Esophagus muscularis mucosa (tissue), 4 donors: Measurements from ENCODE around the gene MYBPC2. TPM values are rescaled to one million over a fixed set of nuclear protein-coding genes. Genes with fewer than 3 reads are reported as not detected.

ENCODE experiments used
- DNase-seq: peaks from one replicate; pipeline ENCODE4 v3.0.0-alpha.2; 2017; ENCODE audit errors: extremely low spot score
- H3K27ac ChIP-seq, 4 donors: fragments of 200-600 bp; sonication (generic); replicated peaks in 1 of 4; 1 replicate in 3 of 4; 2 replicates in 1 of 4; pipeline ENCODE4 v1.5.1; 2016 to 2019; ENCODE audit warnings: mild to moderate bottlenecking in 1 of 4
- H3K27me3 ChIP-seq, 4 donors: fragments of 200-600 bp; sonication (generic); one replicate each; pipeline versions ENCODE4 v1.5.1 to v1.6.0; 2016 to 2019
- H3K36me3 ChIP-seq, 4 donors: fragments of 200-600 bp; sonication (generic); one replicate each; pipeline ENCODE4 v1.5.1; 2016 to 2019
- H3K4me1 ChIP-seq, 4 donors: fragments of 200-600 bp; sonication (generic); one replicate each; pipeline ENCODE4 v1.5.1; 2016 to 2019
- H3K4me3 ChIP-seq, 4 donors: fragments of 200-600 bp; sonication (generic); 1 replicate in 2 of 4; 2 replicates in 2 of 4; pipeline ENCODE4 v1.5.1; 2016 to 2019; ENCODE audit warnings: mild to moderate bottlenecking in 4 of 4, moderate library complexity in 1 of 4
- H3K9me3 ChIP-seq, 4 donors: fragments of 200-600 bp; sonication (generic); 1 replicate in 3 of 4; 2 replicates in 1 of 4; pipeline ENCODE4 v1.5.1; 2016 to 2019
- EP300 ChIP-seq: sonication (generic); formaldehyde crosslinking; IDR thresholded peaks from one replicate; pipeline ENCODE4 v1.6.1; 2017; ENCODE audit warnings: antibody characterized with exemption
- POLR2A ChIP-seq: fragments of 450-650 bp; IDR thresholded peaks from one replicate; pipeline ENCODE4 v1.6.1; 2017; ENCODE audit warnings: antibody characterized with exemption, moderate library complexity, mild to moderate bottlenecking, low read depth
- POLR2AphosphoS5 ChIP-seq, 2 donors: sonication (generic); formaldehyde crosslinking; IDR thresholded peaks; one replicate each; pipeline ENCODE4 v1.6.1; 2017; ENCODE audit warnings: antibody characterized with exemption in 2 of 2
- WGBS: methylation state at CpG from one replicate; pipeline ENCODE4 v1.1.5; 2018; 5-methylcytosine and 5-hydroxymethylcytosine counted together
- intact Hi-C: fragments of 100-400 bp; cut with DNase I; formaldehyde crosslinking; loops from one replicate; pipeline ENCODE4 v1.15.1; 2023
- total RNA-seq, 4 donors: library from RNA; depleted of rRNA; stranded (reverse); fragments of >200 nt; gene quantifications; one replicate each; pipeline versions ENCODE4 v1.1.0 to v1.2.1, GENCODE V29; 2016
- TF ChIP-seq, protein P1 (sequence below), 3 experiments: fragments of 200-600 bp in 2 of 3; fragments of 450-650 bp in 1 of 3; sonication (generic) in 2 of 3; IDR thresholded peaks; one replicate each; pipeline ENCODE4 v1.5.1; 2017 to 2019; ENCODE audit warnings: antibody characterized with exemption in 3 of 3, mild to moderate bottlenecking in 2 of 3, moderate library complexity in 1 of 3

Gene MYBPC2
- total RNA-seq, 4 donors from 2014 or later, result not detected

- intact Hi-C loops, result no loop called here
- H3K27me3 ChIP-seq, result no peaks in the 10 kb centered on the region
- H3K36me3 ChIP-seq, result peaks cover 0 to 22% (median 10%) of the 10 kb centered on the region in 4 donors
- H3K9me3 ChIP-seq, result no peaks in the 10 kb centered on the region
- H3K4me3 ChIP-seq, result no peak overlapping the region
- H3K27ac ChIP-seq, result no peak overlapping the region
- TF ChIP-seq EP300 (no peak), POLR2AphosphoS5 (IDR thresholded peaks at IDR 0.05) (no peak), POLR2A (no peak)
- TF ChIP-seq, protein P1, sequence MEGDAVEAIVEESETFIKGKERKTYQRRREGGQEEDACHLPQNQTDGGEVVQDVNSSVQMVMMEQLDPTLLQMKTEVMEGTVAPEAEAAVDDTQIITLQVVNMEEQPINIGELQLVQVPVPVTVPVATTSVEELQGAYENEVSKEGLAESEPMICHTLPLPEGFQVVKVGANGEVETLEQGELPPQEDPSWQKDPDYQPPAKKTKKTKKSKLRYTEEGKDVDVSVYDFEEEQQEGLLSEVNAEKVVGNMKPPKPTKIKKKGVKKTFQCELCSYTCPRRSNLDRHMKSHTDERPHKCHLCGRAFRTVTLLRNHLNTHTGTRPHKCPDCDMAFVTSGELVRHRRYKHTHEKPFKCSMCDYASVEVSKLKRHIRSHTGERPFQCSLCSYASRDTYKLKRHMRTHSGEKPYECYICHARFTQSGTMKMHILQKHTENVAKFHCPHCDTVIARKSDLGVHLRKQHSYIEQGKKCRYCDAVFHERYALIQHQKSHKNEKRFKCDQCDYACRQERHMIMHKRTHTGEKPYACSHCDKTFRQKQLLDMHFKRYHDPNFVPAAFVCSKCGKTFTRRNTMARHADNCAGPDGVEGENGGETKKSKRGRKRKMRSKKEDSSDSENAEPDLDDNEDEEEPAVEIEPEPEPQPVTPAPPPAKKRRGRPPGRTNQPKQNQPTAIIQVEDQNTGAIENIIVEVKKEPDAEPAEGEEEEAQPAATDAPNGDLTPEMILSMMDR (IDR thresholded peaks at IDR 0.05), result no peak
- 92% methylated on average over 3 of the region's 3 CpGs for WGBS
- peaks cover 17 to 25% (median 21%) of the 10 kb centered on the region in 4 donors for H3K4me1 ChIP-seq
- no peak for DNase-seq
Measured at GRCh38 chr19:50508843-50509190, 76.1 kb downstream of the MYBPC2 start.

GRCh38 chr19:50509366-50509765 is 76.7 kb downstream of the MYBPC2 start:
- TF ChIP-seq, protein P1 (IDR thresholded peaks at IDR 0.05), result no peak
- TF ChIP-seq POLR2AphosphoS5 (IDR thresholded peaks at IDR 0.05) (no peak), POLR2A (no peak)
- WGBS, result 81% methylated on average over 11 of the region's 11 CpGs
- H3K36me3 ChIP-seq, result peaks cover 0 to 22% (median 10%) of the 10 kb centered on the region in 4 donors
- H3K9me3 ChIP-seq, result no peaks in the 10 kb centered on the region
- peaks cover 0 to 2% (median 0%) of the 10 kb centered on the region in 4 donors for H3K27me3 ChIP-seq
- intact Hi-C loops, result no loop called here
- no peak for DNase-seq
- no peak overlapping the region for H3K4me3 ChIP-seq
- H3K4me1 ChIP-seq, result peaks cover 17 to 25% (median 22%) of the 10 kb centered on the region in 4 donors
- H3K27ac ChIP-seq, result no peak overlapping the region

DNA sequence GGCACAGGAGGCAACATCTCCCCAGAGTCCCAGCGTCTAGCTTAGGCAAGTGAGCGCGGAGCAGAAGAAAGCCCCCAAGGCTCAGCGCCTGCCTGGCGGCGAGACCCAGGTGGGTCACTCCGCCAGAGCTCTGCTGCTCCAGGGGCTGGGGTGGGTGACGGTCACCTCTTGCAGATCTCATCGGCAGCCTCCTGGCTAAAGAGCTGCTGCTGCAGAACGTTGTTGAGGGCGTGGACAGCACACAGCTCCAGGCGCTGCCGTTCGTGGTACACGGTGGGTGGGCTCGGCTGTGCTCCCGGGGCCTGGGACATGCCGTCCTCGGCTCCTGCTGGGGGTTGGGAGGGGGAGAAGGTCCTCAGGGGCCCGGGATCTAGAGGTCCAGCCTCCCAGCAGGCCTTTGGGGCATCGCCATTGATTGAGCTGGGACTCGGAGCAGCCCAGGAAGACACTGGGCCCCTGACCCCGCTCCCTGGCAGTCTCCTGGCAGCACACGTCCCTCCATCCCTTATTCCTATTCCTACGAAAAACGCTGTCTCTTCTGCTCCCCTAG is 77.5 kb downstream of the MYBPC2 start:
- peak overlapping the region; percentile 65 to 87 (median 72) for H3K4me3 ChIP-seq
- H3K9me3 ChIP-seq, result no peaks in the 10 kb centered on the region
- intact Hi-C loops, result no loop called here
- no peak for TF ChIP-seq POLR2A
- DNase-seq, result no peak
- H3K4me1 ChIP-seq, result peaks cover 17 to 25% (median 22%) of the 10 kb centered on the region in 4 donors
- peaks cover 0 to 21% (median 10%) of the 10 kb centered on the region in 4 donors for H3K36me3 ChIP-seq
- peak overlapping the region; percentile 75 to 81 (median 77) for H3K27ac ChIP-seq
- H3K27me3 ChIP-seq, result peaks cover 0 to 10% (median 0%) of the 10 kb centered on the region in 4 donors
- 62% methylated on average over 17 of the region's 26 CpGs for WGBS

- Histone ChIP-seq H3K27me3 (peaks cover 0 to 15% (median 0%) of the 10 kb centered on the region in 4 donors), H3K36me3 (peaks cover 0 to 16% (median 7%) of the 10 kb centered on the region in 4 donors), H3K9me3 (no peaks in the 10 kb centered on the region), H3K4me3 (peak overlapping the region; percentile 65 to 87 (median 72)), H3K27ac (peak overlapping the region; percentile 75 to 81 (median 77)), H3K4me1 (peaks cover 17 to 25% (median 22%) of the 10 kb centered on the region in 4 donors)
- 5% methylated on average over 7 of the region's 10 CpGs for WGBS
- TF ChIP-seq EP300, result no peak
- no peak for TF ChIP-seq POLR2AphosphoS5 (IDR thresholded peaks at IDR 0.05)
- TF ChIP-seq POLR2A, result no peak
- DNase-seq, result peak; percentile 79
- intact Hi-C loops, result no loop called here
Measured at GRCh38 chr19:50510700-50511068, 78.0 kb downstream of the MYBPC2 start.

DNA sequence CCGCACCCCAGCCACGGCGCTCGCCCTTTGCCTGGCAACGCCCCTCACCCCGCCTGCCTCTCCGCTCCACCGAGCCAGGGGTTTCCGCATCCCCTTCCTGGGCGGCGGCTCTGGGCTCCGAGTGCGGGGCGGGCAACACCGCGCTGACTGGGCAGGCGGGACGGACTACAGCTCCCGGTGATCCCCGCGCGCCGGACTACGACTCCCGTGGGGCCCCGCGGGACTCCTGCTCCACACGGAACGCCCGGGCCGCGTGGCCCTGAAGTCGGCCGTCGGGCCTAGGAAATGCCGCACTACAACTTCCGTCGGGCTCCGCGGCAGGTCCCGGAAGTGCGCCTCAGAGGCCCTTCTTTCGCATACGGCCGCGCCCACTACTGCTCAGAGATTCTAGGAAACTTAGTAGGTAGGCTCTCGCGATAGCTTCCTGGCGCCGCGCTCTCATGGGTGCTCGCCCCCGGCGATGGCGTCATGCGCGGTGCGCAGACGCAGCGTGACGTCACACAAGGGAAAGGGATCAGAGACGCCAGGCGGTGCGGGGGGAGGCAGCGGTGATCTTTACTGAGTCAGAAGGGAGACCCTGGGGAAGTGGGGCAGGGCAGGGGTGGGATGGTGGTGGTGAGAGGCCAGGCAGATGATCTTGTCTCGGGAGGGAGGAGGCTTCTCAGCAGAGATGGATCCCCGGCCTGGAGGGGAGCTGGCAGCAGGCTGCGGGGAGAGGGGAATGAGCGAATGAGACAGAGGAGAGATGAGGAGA is 78.6 kb downstream of the MYBPC2 start, which contains the start of gene JOSD2:
JOSD2 (minus strand) TSS at position 123 of the 754 bp plus-strand sequence. CDS start 760 bp downstream, outside the sequence.
- peaks cover 17 to 25% (median 22%) of the 10 kb centered on the region in 4 donors for H3K4me1 ChIP-seq
- WGBS, result 2% methylated on average over 39 of the region's 69 CpGs
- intact Hi-C loops, result no loop called here
- no peaks in the 10 kb centered on the region for H3K9me3 ChIP-seq
- peaks cover 0 to 11% (median 2%) of the 10 kb centered on the region in 4 donors for H3K36me3 ChIP-seq
- peaks cover 0 to 21% (median 0%) of the 10 kb centered on the region in 4 donors for H3K27me3 ChIP-seq
- H3K4me3 ChIP-seq, result peak within 1 kb of the TSS; percentile 65 to 87 (median 72)
- H3K27ac ChIP-seq, result peak within 1 kb of the TSS; percentile 75 to 81 (median 77)
- TF ChIP-seq POLR2A (peak; percentile 67), EP300 (no peak), POLR2AphosphoS5 (IDR thresholded peaks at IDR 0.05) (peak; percentile 90 to 95)
- TF ChIP-seq, protein P1 (IDR thresholded peaks at IDR 0.05), result peak in 2 of 3 experiments; percentile 6 to 35
- peak; percentile 100 for DNase-seq
